ENCODE results near the gene FOS.

Gene FOS

DNA sequence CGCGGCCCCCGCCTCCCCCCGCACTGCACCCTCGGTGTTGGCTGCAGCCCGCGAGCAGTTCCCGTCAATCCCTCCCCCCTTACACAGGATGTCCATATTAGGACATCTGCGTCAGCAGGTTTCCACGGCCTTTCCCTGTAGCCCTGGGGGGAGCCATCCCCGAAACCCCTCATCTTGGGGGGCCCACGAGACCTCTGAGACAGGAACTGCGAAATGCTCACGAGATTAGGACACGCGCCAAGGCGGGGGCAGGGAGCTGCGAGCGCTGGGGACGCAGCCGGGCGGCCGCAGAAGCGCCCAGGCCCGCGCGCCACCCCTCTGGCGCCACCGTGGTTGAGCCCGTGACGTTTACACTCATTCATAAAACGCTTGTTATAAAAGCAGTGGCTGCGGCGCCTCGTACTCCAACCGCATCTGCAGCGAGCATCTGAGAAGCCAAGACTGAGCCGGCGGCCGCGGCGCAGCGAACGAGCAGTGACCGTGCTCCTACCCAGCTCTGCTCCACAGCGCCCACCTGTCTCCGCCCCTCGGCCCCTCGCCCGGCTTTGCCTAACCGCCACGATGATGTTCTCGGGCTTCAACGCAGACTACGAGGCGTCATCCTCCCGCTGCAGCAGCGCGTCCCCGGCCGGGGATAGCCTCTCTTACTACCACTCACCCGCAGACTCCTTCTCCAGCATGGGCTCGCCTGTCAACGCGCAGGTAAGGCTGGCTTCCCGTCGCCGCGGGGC lies at the start of gene FOS:
FOS (plus strand) TSS at position 407 of the 731 bp plus-strand sequence; CDS start at position 562, 155 bp downstream.
- Mint-ChIP-seq H3K27ac (peak within 1 kb of the TSS; percentile 100), H3K4me1 (peaks cover 56% of the 10 kb centered on the region), H3K36me3 (ENCODE audit: low read depth) (peaks cover 24% of the 10 kb centered on the region), H3K4me3 (peak within 1 kb of the TSS; percentile 91), H3K27me3 (ENCODE audit: low read depth, poor library complexity) (peaks cover 43% of the 10 kb centered on the region), H3K9me3 (no peaks in the 10 kb centered on the region)
- DNase-seq, result peak; percentile 93
- no peak for TF ChIP-seq CTCF (IDR thresholded peaks at IDR 0.05)

DNA sequence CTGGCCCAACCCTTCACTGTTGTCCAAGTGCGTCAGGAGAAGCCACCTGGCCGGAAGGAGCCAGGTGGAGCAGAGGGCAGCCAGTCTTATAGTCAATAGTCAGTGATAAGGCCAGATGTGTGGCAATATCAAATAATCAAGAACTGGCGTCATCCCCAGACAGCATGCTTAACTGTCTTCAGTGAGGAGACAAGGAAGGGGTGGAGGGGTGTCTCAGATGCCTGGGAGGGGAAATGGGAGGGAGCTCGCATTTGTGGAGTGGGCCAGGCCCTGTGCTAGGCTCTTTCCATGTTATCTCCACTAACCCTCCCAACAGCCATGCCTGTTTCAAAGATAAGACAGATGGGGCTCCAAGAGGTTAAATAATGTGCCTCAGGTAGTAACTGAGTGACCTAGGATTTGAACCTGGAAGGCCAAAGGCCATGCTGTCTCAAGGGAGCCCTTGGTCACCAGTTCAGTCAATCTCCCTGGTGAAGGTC lies 48.9 kb upstream of the FOS start:
- peaks cover 4% of the 10 kb centered on the region for H3K9me3 Mint-ChIP-seq

DNA sequence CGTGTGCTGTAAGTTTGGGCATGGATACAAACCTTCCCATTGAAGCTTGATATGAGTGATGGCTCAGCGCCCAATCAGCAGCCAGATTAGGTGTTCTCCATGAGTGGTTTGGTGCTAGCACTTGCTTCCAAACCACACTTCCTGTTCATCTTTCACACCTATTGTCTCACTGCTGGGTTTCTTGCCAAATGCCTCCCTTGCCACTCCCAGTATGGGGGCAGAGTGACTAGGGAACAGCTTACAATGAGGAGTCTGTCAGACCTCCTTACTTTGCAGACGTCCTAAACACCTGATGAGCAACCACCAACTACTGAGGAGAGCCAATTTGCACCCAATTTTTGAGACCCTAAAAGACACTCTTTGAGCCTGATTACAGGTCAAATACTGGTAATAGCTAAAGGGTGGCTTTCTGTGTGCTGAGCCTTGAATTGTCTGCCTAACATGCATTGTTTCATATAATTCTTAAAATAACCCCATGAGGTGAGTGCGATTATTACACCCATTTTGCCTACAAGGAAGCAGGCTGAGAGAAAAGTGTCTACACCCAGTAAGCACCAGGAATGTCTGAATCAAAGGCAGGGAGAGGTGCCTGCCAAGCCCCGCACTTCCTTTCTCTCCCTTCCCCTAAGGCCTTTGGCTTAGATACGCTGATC lies 48.4 kb upstream of the FOS start:
- H3K27me3 Mint-ChIP-seq (ENCODE audit: low read depth, poor library complexity), result no peaks in the 10 kb centered on the region
- peaks cover 4% of the 10 kb centered on the region for H3K9me3 Mint-ChIP-seq
- no peaks in the 10 kb centered on the region for H3K36me3 Mint-ChIP-seq (ENCODE audit: low read depth)
- peak overlapping the region; percentile 13 for H3K27ac Mint-ChIP-seq
- TF ChIP-seq CTCF (IDR thresholded peaks at IDR 0.05), result no peak
- peaks cover 16% of the 10 kb centered on the region for H3K4me1 Mint-ChIP-seq
- DNase-seq, result no peak
- H3K4me3 Mint-ChIP-seq, result no peak overlapping the region

More for the DNA sequence above, 48.9 kb upstream of the FOS start:
- Mint-ChIP-seq H3K27me3 (ENCODE audit: low read depth, poor library complexity) (no peaks in the 10 kb centered on the region), H3K27ac (no peak overlapping the region), H3K4me1 (peaks cover 15% of the 10 kb centered on the region), H3K36me3 (ENCODE audit: low read depth) (no peaks in the 10 kb centered on the region), H3K4me3 (no peak overlapping the region)
- TF ChIP-seq CTCF (IDR thresholded peaks at IDR 0.05), result no peak
- no peak for DNase-seq

DNA sequence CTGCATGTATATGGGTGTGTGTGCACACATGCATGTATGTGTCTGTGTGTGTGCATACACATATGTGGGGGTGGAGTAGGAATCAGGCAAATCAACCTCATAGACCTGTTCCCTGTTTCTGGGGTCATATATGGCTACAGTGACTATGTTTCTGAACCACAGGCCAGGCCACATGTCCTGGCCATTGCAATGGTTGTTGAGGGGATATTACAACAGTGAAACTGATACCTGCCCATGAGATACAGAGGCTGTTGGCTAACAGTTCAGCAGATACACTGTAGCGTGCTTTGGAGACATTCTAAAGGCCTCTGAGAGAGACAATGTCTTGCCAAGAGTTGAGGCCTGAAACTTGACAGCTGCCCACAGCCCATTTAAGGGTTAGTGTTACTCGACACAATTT lies 47.3 kb upstream of the FOS start:
- peaks cover 4% of the 10 kb centered on the region for H3K9me3 Mint-ChIP-seq
- no peak for DNase-seq
- no peak overlapping the region for H3K27ac Mint-ChIP-seq
- H3K36me3 Mint-ChIP-seq (ENCODE audit: low read depth), result no peaks in the 10 kb centered on the region
- H3K4me1 Mint-ChIP-seq, result peaks cover 17% of the 10 kb centered on the region
- H3K4me3 Mint-ChIP-seq, result no peak overlapping the region
- no peaks in the 10 kb centered on the region for H3K27me3 Mint-ChIP-seq (ENCODE audit: low read depth, poor library complexity)
- no peak for TF ChIP-seq CTCF (IDR thresholded peaks at IDR 0.05)

DNA sequence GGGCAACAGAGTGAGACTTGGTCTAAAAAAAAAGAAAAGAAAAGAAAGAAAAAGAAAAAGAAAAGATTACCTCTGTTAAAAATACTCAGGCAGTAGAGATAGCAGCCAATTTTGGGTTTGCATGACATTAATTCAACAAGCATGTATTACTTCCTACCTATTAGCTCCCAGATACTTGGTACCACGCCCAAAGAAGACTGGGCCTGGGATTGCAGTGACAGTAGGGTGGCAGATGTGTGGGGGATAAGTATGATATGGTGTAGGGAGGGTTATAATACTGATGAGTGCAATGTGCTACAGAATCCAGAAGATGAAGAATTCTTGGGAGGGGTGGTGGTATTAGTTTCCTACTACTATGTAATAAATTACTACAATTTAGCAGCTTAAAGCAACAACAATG lies 46.4 kb upstream of the FOS start:
- no peak overlapping the region for H3K27ac Mint-ChIP-seq
- H3K9me3 Mint-ChIP-seq, result peaks cover 4% of the 10 kb centered on the region
- H3K4me1 Mint-ChIP-seq, result peaks cover 26% of the 10 kb centered on the region
- no peaks in the 10 kb centered on the region for H3K36me3 Mint-ChIP-seq (ENCODE audit: low read depth)
- H3K27me3 Mint-ChIP-seq (ENCODE audit: low read depth, poor library complexity), result no peaks in the 10 kb centered on the region
- H3K4me3 Mint-ChIP-seq, result no peak overlapping the region
- DNase-seq, result no peak
- no peak for TF ChIP-seq CTCF (IDR thresholded peaks at IDR 0.05)
